Measurements from ENCODE around the gene FOXL1. TPM values are rescaled to one million over a fixed set of nuclear protein-coding genes. Genes with fewer than 3 reads are reported as not detected.

FOXL1 gene
- total and polyA plus RNA-seq, 4 donors = 0.41 to 2.5 (median 1.4) TPM

DNA sequence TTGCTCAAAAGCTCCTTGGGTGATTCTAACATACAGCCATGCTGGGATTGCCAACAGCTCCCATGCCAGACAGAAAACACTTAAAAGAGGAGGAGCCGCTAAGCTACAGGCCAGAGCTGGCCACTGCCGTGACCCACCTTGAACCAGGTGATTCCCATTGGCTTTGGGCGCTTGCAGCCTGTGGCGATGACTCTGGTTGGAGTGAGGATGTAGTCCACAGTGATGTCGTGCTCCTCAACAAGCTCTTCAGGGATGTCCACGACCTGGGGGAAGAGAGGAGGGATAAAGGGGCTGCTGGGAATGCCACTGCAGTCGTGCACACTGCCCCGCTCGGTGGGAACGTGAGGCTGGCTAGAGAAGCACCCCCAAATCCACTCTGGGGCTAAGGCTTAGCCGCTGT is 36.8 kb upstream of the FOXL1 start:
- Histone ChIP-seq H3K36me3 (ENCODE audit: control insufficient read depth in 4 of 4, insufficient read depth in 4 of 4, low read length in 4 of 4) (peaks cover 10 to 51% (median 26%) of the 10 kb centered on the region in 4 donors), H3K4me1 (ENCODE audit: control insufficient read depth in 5 of 5, insufficient read depth in 5 of 5, low read length in 5 of 5) (no peaks in the 10 kb centered on the region), H3K9ac (ENCODE audit: insufficient read depth in 1 of 2, low read length in 2 of 2) (no peak overlapping the region), H3K4me3 (no peak overlapping the region), H3K27ac (ENCODE audit: low read depth in 1 of 2, low read length in 1 of 2) (no peak overlapping the region), H3K9me3 (ENCODE audit: control insufficient read depth in 4 of 4, insufficient read depth in 3 of 4, low read length in 3 of 4) (no peaks in the 10 kb centered on the region), H3K27me3 (ENCODE audit: control insufficient read depth in 3 of 3, insufficient read depth in 3 of 3, low read length in 2 of 3) (no peaks in the 10 kb centered on the region)
- DNase-seq = no peak
- 95 to 97% methylated on average over 11 of the region's 11 CpGs for WGBS, 2 donors
- TF ChIP-seq, protein P1, sequence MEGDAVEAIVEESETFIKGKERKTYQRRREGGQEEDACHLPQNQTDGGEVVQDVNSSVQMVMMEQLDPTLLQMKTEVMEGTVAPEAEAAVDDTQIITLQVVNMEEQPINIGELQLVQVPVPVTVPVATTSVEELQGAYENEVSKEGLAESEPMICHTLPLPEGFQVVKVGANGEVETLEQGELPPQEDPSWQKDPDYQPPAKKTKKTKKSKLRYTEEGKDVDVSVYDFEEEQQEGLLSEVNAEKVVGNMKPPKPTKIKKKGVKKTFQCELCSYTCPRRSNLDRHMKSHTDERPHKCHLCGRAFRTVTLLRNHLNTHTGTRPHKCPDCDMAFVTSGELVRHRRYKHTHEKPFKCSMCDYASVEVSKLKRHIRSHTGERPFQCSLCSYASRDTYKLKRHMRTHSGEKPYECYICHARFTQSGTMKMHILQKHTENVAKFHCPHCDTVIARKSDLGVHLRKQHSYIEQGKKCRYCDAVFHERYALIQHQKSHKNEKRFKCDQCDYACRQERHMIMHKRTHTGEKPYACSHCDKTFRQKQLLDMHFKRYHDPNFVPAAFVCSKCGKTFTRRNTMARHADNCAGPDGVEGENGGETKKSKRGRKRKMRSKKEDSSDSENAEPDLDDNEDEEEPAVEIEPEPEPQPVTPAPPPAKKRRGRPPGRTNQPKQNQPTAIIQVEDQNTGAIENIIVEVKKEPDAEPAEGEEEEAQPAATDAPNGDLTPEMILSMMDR (IDR thresholded peaks at IDR 0.05; ENCODE audit: control extremely low read depth, extremely low read depth) = no peak
- ATAC-seq (ENCODE audit: insufficient read depth, low FRiP score) = no peak

DNA sequence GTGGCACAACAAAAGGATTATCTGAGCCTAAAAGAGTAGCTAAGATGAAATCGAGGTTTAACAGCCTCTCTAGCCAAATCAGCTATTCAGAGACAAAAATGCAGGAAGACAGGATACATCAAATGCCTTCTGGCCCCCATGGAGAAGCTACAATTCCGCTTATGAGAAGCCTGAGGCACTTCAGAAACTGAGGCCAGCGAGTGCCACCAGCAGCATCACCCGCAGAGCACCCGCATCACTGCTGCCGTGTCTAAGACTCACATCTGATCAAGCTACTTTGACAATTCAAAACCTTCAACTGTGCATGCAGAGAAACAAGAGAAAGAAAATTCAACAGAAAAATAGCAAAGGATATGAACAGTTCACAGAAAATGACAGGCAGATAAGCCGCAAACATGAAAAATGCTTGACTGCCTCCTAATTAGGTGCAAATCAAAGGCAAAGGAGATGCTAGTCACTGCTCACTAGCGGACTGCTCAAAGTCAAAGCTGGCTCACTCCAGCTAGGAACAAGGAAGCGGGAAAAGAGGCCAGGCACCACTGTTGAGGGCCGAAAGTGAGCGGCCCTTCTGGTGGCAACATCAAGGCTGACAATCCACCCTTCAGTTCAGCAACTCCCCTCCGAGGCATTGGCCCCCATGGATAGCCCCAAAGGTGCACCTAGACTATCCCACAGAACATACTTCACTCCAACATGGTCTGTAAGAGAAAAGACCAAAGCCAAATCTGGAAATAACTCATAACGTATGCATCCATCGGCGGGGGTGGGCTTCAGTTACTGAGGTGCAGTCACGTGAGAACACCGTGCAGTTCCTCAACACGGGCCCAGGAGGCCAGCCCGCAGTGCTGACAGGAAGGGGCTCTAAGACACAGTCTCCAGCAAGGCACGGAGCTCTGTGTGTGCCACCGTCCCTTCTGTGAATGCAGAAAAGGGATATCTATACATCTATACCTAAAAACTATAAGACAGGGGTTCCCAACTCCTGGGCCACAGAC is 35.3 kb upstream of the FOXL1 start:
- TF ChIP-seq, protein P1 (IDR thresholded peaks at IDR 0.05; ENCODE audit: control extremely low read depth, extremely low read depth) = no peak
- 89 to 90% methylated on average over 21 of the region's 21 CpGs for WGBS, 2 donors
- peaks cover 10 to 50% (median 27%) of the 10 kb centered on the region in 4 donors for H3K36me3 ChIP-seq (ENCODE audit: control insufficient read depth in 4 of 4, insufficient read depth in 4 of 4, low read length in 4 of 4)
- ATAC-seq (ENCODE audit: insufficient read depth, low FRiP score) = no peak
- no peaks in the 10 kb centered on the region for H3K9me3 ChIP-seq (ENCODE audit: control insufficient read depth in 4 of 4, insufficient read depth in 3 of 4, low read length in 3 of 4)
- no peak overlapping the region for H3K9ac ChIP-seq (ENCODE audit: insufficient read depth in 1 of 2, low read length in 2 of 2)
- no peak for DNase-seq
- H3K27me3 ChIP-seq (ENCODE audit: control insufficient read depth in 3 of 3, insufficient read depth in 3 of 3, low read length in 2 of 3) = no peaks in the 10 kb centered on the region
- no peak overlapping the region for H3K4me3 ChIP-seq
- H3K27ac ChIP-seq (ENCODE audit: low read depth in 1 of 2, low read length in 1 of 2) = no peak overlapping the region
- H3K4me1 ChIP-seq (ENCODE audit: control insufficient read depth in 5 of 5, insufficient read depth in 5 of 5, low read length in 5 of 5) = no peaks in the 10 kb centered on the region

DNA sequence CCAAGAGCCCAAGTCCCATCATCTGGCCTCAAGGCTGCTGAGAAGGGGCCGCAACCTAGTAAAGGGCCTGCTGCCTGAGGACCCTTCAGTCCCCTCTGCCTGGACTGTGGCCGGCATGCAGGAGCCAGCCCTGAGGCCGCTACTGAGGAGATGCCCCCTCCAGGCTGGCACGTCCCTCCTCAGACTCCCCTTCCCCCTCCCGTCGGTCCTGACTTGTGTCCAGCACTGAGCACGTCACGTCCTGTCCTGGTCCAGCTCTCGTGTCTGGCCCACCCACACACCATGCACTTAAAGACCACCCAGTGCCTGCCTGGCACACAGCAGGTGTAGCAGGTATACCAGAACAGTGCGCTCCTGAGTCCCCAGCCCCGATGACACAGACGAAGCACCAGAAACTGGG is 32.9 kb upstream of the FOXL1 start:
- no peaks in the 10 kb centered on the region for H3K4me1 ChIP-seq (ENCODE audit: control insufficient read depth in 5 of 5, insufficient read depth in 5 of 5, low read length in 5 of 5)
- DNase-seq = no peak
- no peak overlapping the region for H3K4me3 ChIP-seq
- H3K36me3 ChIP-seq (ENCODE audit: control insufficient read depth in 4 of 4, insufficient read depth in 4 of 4, low read length in 4 of 4) = peaks cover 1 to 38% (median 23%) of the 10 kb centered on the region in 4 donors
- H3K27me3 ChIP-seq (ENCODE audit: control insufficient read depth in 3 of 3, insufficient read depth in 3 of 3, low read length in 2 of 3) = no peaks in the 10 kb centered on the region
- TF ChIP-seq, protein P1 (IDR thresholded peaks at IDR 0.05; ENCODE audit: control extremely low read depth, extremely low read depth) = no peak
- 80 to 89% methylated on average over 12 of the region's 12 CpGs for WGBS, 2 donors
- no peak overlapping the region for H3K27ac ChIP-seq (ENCODE audit: low read depth in 1 of 2, low read length in 1 of 2)
- H3K9ac ChIP-seq (ENCODE audit: insufficient read depth in 1 of 2, low read length in 2 of 2) = no peak overlapping the region
- H3K9me3 ChIP-seq (ENCODE audit: control insufficient read depth in 4 of 4, insufficient read depth in 3 of 4, low read length in 3 of 4) = no peaks in the 10 kb centered on the region
- ATAC-seq (ENCODE audit: insufficient read depth, low FRiP score) = no peak

Data from lung (tissue), 12 donors.